HG03432 (cell line): ENCODE results near the gene LAMA2.
"Not testable (repeated sequence)": the region's sequence is repeated elsewhere in the genome, so short reads cannot be mapped to it uniquely, and the experiment has no call there.

Experiments
- ATAC-seq: cut with Tn5 transposase; IDR thresholded peaks from one replicate; pipeline ENCODE4 v1.9.1; 2021; ENCODE audit warnings: mild to moderate bottlenecking, moderate library complexity; ENCODE audit not compliant: unreplicated experiment

The LAMA2 gene

GRCh38 chr6:129006724-129007514, 124.0 kb downstream of the LAMA2 start:
- no peak for ATAC-seq

GRCh38 chr6:129007701-129008373, 124.9 kb downstream of the LAMA2 start:
- no peak for ATAC-seq

GRCh38 chr6:129008591-129008990, 125.7 kb downstream of the LAMA2 start:
- ATAC-seq = no peak

- no peak for ATAC-seq
These were observed 126.9 kb downstream of the LAMA2 start for GRCh38 chr6:129009851-129010250.

GRCh38 chr6:129014302-129014701, 131.4 kb downstream of the LAMA2 start:
- ATAC-seq = no peak

- no peak for ATAC-seq
These were observed 132.8 kb downstream of the LAMA2 start for GRCh38 chr6:129015721-129016120.

GRCh38 chr6:129016844-129017243, 133.9 kb downstream of the LAMA2 start:
- no peak for ATAC-seq

- no peak for ATAC-seq
These were observed 139.1 kb downstream of the LAMA2 start for GRCh38 chr6:129022011-129022553.

GRCh38 chr6:129026601-129027000, 143.7 kb downstream of the LAMA2 start:
- ATAC-seq = no peak

GRCh38 chr6:129029778-129030177, 146.8 kb downstream of the LAMA2 start:
- no peak for ATAC-seq

- no peak for ATAC-seq
These were observed 147.3 kb downstream of the LAMA2 start for GRCh38 chr6:129030215-129030614.

GRCh38 chr6:129031051-129031599, 148.2 kb downstream of the LAMA2 start:
- no peak for ATAC-seq

GRCh38 chr6:129032602-129033001, 149.7 kb downstream of the LAMA2 start:
- ATAC-seq = no peak

- ATAC-seq = no peak
These were observed 150.2 kb downstream of the LAMA2 start for GRCh38 chr6:129033180-129033579.

GRCh38 chr6:129033581-129033980, 150.6 kb downstream of the LAMA2 start:
- no peak for ATAC-seq

- no peak for ATAC-seq
These were observed 158.6 kb downstream of the LAMA2 start for GRCh38 chr6:129041563-129041962.

GRCh38 chr6:129046526-129046925, 163.6 kb downstream of the LAMA2 start:
- no peak for ATAC-seq

GRCh38 chr6:129047834-129048233, 164.9 kb downstream of the LAMA2 start:
- no peak for ATAC-seq

GRCh38 chr6:129050086-129050485, 167.1 kb downstream of the LAMA2 start:
- ATAC-seq = no peak

- ATAC-seq = not testable (repeated sequence)
These were observed 170.2 kb downstream of the LAMA2 start for GRCh38 chr6:129053143-129053542.

GRCh38 chr6:129055796-129056195, 172.9 kb downstream of the LAMA2 start:
- no peak for ATAC-seq

- no peak for ATAC-seq
These were observed 176.7 kb downstream of the LAMA2 start for GRCh38 chr6:129059650-129060049.
